ENCODE measurements around the gene SRRM3.
"Not testable (repeated sequence)": the region's sequence is repeated elsewhere in the genome, so short reads cannot be mapped to it uniquely, and the experiment has no call there.

Gene SRRM3

GRCh38 chr7:76317782-76318487 lies 116.2 kb downstream of the SRRM3 start:
- peak; percentile 99 for DNase-seq

- DNase-seq = peak; percentile 87
These were observed 117.0 kb downstream of the SRRM3 start for GRCh38 chr7:76318488-76319353.

- no peak for DNase-seq
These were observed 123.4 kb downstream of the SRRM3 start for GRCh38 chr7:76325092-76325491.

GRCh38 chr7:76325811-76326210 lies 124.1 kb downstream of the SRRM3 start:
- no peak for DNase-seq

GRCh38 chr7:76326646-76327233 lies 125.0 kb downstream of the SRRM3 start:
- no peak for DNase-seq

- no peak for DNase-seq
These were observed 125.9 kb downstream of the SRRM3 start for GRCh38 chr7:76327610-76328009.

GRCh38 chr7:76328389-76328788 lies 126.7 kb downstream of the SRRM3 start:
- no peak for DNase-seq

GRCh38 chr7:76329479-76329878 lies 127.8 kb downstream of the SRRM3 start:
- DNase-seq = no peak

- DNase-seq = no peak
These were observed 128.6 kb downstream of the SRRM3 start for GRCh38 chr7:76330261-76330660.

- no peak for DNase-seq
These were observed 129.0 kb downstream of the SRRM3 start for GRCh38 chr7:76330673-76331072.

GRCh38 chr7:76332078-76332477 lies 130.4 kb downstream of the SRRM3 start:
- no peak for DNase-seq

GRCh38 chr7:76333511-76334101 lies 131.9 kb downstream of the SRRM3 start:
- DNase-seq = peak; percentile 29

GRCh38 chr7:76334320-76334967 lies 132.7 kb downstream of the SRRM3 start:
- no peak for DNase-seq

- DNase-seq = not testable (repeated sequence)
These were observed 133.7 kb downstream of the SRRM3 start for GRCh38 chr7:76335417-76335816.

GRCh38 chr7:76336094-76336493 lies 134.4 kb downstream of the SRRM3 start:
- DNase-seq = no peak
